ENCODE data around the gene SLC25A13.

The SLC25A13 gene

DNA sequence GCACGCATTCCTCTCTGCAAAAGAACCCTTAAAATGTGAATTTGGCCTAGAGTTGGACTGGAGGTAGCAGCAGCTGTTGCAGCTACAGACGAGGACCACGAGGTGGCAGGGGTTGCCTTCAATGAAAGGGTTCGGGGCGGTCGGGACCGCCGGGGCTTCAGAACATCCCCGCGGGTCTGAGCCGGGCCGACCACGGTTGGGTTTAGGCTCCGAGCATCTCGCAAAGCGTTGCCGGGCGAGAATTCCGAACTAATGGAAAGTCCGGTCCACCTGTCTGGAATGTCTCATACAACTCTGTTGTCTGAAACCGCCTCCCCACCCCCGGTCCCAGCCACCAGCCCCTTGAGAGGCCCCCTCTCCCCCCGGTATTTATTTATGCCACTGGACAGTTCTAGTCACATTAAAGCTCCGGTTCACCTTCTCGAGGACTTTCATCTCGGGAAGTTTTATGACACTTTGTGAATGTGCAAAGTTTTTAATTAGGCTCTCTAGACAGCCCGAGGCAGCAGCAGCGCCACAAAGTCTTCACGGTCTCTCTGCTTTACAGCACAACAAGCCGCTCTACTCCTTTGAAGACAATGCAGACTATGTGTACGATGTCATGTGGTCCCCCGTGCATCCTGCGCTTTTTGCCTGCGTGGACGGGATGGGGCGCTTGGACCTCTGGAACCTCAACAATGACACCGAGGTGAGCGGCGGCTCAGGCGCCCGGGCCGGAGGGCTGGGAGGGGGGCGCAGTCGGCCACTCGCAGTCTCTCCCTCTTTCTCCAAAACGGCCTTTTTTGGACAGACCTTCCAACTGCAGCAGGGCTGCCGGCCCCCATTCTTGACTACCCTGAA is 246.2 kb downstream of the SLC25A13 start:
- TF ChIP-seq, protein P1, sequence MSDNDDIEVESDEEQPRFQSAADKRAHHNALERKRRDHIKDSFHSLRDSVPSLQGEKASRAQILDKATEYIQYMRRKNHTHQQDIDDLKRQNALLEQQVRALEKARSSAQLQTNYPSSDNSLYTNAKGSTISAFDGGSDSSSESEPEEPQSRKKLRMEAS (IDR thresholded peaks at IDR 0.05; ENCODE audit: low read depth, low read length), result no peak
- no peak for TF ChIP-seq MYC (IDR thresholded peaks at IDR 0.05; ENCODE audit: low read depth, low read length)
- TF ChIP-seq CTCF (IDR thresholded peaks at IDR 0.05; ENCODE audit: low read depth, low read length), result peak; percentile 82
- no peak for TF ChIP-seq POLR2A (IDR thresholded peaks at IDR 0.05; ENCODE audit: extremely low read depth, insufficient read length)
- H3K4me3 ChIP-seq (ENCODE audit: low read depth, low read length), result no peak overlapping the region
- DNase-seq (ENCODE audit: low read depth), result peak; percentile 46

GRCh38 chr7:96074871-96075270 is 247.0 kb downstream of the SLC25A13 start:
- TF ChIP-seq CTCF (IDR thresholded peaks at IDR 0.05; ENCODE audit: low read depth, low read length) (no peak), POLR2A (IDR thresholded peaks at IDR 0.05; ENCODE audit: extremely low read depth, insufficient read length) (no peak), MYC (IDR thresholded peaks at IDR 0.05; ENCODE audit: low read depth, low read length) (no peak)
- TF ChIP-seq, protein P1 (IDR thresholded peaks at IDR 0.05; ENCODE audit: low read depth, low read length), result no peak
- DNase-seq (ENCODE audit: low read depth), result no peak
- H3K4me3 ChIP-seq (ENCODE audit: low read depth, low read length), result no peak overlapping the region
